B cell (primary cell): Measurements from ENCODE around the gene ID1. TPM values are rescaled to one million over a fixed set of nuclear protein-coding genes. Genes with fewer than 3 reads are reported as not detected.

Experiments
- ATAC-seq: fragments of 200-7000 bp; cut with Tn5 transposase; one replicate; pipeline ENCODE4 v1.10.0; 2021; ENCODE audit warnings: low read depth, mild to moderate bottlenecking, moderate number of reproducible peaks, moderate library complexity
- CTCF ChIA-PET: fragments of 350-600 bp; sonication (Branson Sonifier 250); formaldehyde crosslinking; loops from one replicate; lab custom pipeline; 2021; ENCODE audit warnings: antibody characterized with exemption, inconsistent platforms; lab: Charles Lee
- POLR2A ChIA-PET: fragments of 350-600 bp; sonication (Branson Sonifier 250); formaldehyde crosslinking; loops from one replicate; lab custom pipeline; 2021; ENCODE audit warnings: antibody characterized with exemption; lab: Charles Lee
- DNase-seq: peaks from one replicate; pipeline ENCODE4 v3.0.0; 2013
- H2AFZ ChIP-seq: 2 replicates; pipeline ENCODE4 v1.6.1; 2012; ENCODE audit warnings: mild to moderate bottlenecking, low read depth, low read length; ENCODE audit not compliant: insufficient read depth, poor library complexity, severe bottlenecking
- H3K27ac ChIP-seq, 2 donors: 1 replicate in 1 of 2; 2 replicates in 1 of 2; pipeline ENCODE4 v1.5.1; 2012 to 2013; ENCODE audit warnings: low read length in 2 of 2, mild to moderate bottlenecking in 2 of 2, moderate library complexity in 1 of 2
- H3K27me3 ChIP-seq, 4 experiments: fragments of 200-600 bp in 1 of 4; sonication (generic) in 1 of 4; replicated peaks in 1 of 4; 1 replicate in 2 of 4; 2 replicates in 2 of 4; pipeline versions ENCODE4 v1.6.1 to v1.7.0; 2013 to 2016; ENCODE audit warnings: low read length in 3 of 4, mild to moderate bottlenecking in 2 of 4, mixed read lengths in 1 of 4, moderate library complexity in 1 of 4; ENCODE audit not compliant: insufficient read depth in 4 of 4, control insufficient read depth in 3 of 4; ENCODE audit errors: control extremely low read depth in 1 of 4
- H3K36me3 ChIP-seq, 2 experiments: replicated peaks in 1 of 2; 1 replicate in 1 of 2; 2 replicates in 1 of 2; pipeline versions ENCODE4 v1.6.1 to v1.7.1; 2013; ENCODE audit warnings: low read length in 1 of 2; ENCODE audit not compliant: insufficient read depth in 2 of 2, control insufficient read depth in 1 of 2; ENCODE audit errors: control extremely low read depth in 1 of 2, extremely low read depth in 1 of 2
- H3K4me1 ChIP-seq, 2 donors: fragments of 200-600 bp in 1 of 2; sonication (generic) in 1 of 2; 1 replicate in 1 of 2; 2 replicates in 1 of 2; pipeline versions ENCODE4 v1.5.1 to v1.6.1; 2013 to 2017; ENCODE audit warnings: low read length in 2 of 2; ENCODE audit not compliant: control insufficient read depth in 2 of 2, insufficient read depth in 2 of 2
- H3K4me2 ChIP-seq: replicated peaks from 2 replicates; pipeline ENCODE3; 2012; ENCODE audit warnings: mild to moderate bottlenecking, low read depth, low read length; ENCODE audit not compliant: poor library complexity, severe bottlenecking
- H3K4me3 ChIP-seq, 5 experiments: fragments of 200-600 bp in 1 of 5; sonication (generic) in 1 of 5; 1 replicate in 3 of 5; 2 replicates in 2 of 5; pipeline versions ENCODE4 v1.5.1 to v1.7.0; 2011 to 2016; ENCODE audit warnings: low read length in 4 of 5, mild to moderate bottlenecking in 4 of 5, low read depth in 2 of 5, control low read depth in 1 of 5, moderate library complexity in 1 of 5; ENCODE audit not compliant: insufficient read depth in 1 of 5; ENCODE audit errors: control extremely low read depth in 1 of 5, extremely low read depth in 1 of 5
- H3K79me2 ChIP-seq: fragments of 200-600 bp; sonication (generic); one replicate; pipeline ENCODE4 v1.6.0; 2016; ENCODE audit warnings: low read length; ENCODE audit not compliant: control insufficient read depth, insufficient read depth
- H3K9ac ChIP-seq: fragments of 200-600 bp; sonication (generic); 2 replicates; pipeline ENCODE4 v1.6.1; 2017; ENCODE audit warnings: mild to moderate bottlenecking, low read length, moderate library complexity
- H3K9me3 ChIP-seq, 3 donors: one replicate each; pipeline versions ENCODE4 v1.6.1 to v1.7.1; 2013; ENCODE audit warnings: low read length in 2 of 3; ENCODE audit not compliant: control insufficient read depth in 2 of 3, insufficient read depth in 1 of 3; ENCODE audit errors: control extremely low read depth in 1 of 3
- H4K20me1 ChIP-seq: 2 replicates; pipeline ENCODE4 v1.6.0; 2012; ENCODE audit warnings: mild to moderate bottlenecking, low read length; ENCODE audit not compliant: insufficient read depth, control insufficient read depth, poor library complexity, severe bottlenecking
- H3K27ac Mint-ChIP-seq: one replicate; pipeline ENCODE4 v1.8.0; 2021; ENCODE audit warnings: mixed read lengths
- H3K27me3 Mint-ChIP-seq: one replicate; pipeline ENCODE4 v1.8.0; 2021; ENCODE audit warnings: mixed read lengths
- H3K4me1 Mint-ChIP-seq: one replicate; pipeline ENCODE4 v1.8.0; 2021; ENCODE audit warnings: mixed read lengths
- H3K4me3 Mint-ChIP-seq: one replicate; pipeline ENCODE4 v1.8.0; 2021; ENCODE audit warnings: mixed read lengths
- H3K9me3 Mint-ChIP-seq: one replicate; pipeline ENCODE4 v1.8.0; 2022; ENCODE audit warnings: mixed read lengths; ENCODE audit not compliant: insufficient read depth
- EZH2 ChIP-seq: IDR thresholded peaks from 2 replicates; pipeline ENCODE4 v1.6.1; 2012; ENCODE audit warnings: borderline replicate concordance, low read depth, mild to moderate bottlenecking, moderate library complexity, low read length; ENCODE audit not compliant: insufficient read depth, poor library complexity, severe bottlenecking
- WGBS: methylation state at CpG from one replicate; pipeline ENCODE4 v1.1.5; 2013; ENCODE audit warnings: missing lambda C conversion rate; ENCODE audit not compliant: insufficient coverage; 5-methylcytosine and 5-hydroxymethylcytosine counted together
- intact Hi-C: fragments of 100-400 bp; cut with micrococcal nuclease; formaldehyde crosslinking; loops from one replicate; pipeline ENCODE4 v1.10.0; 2022
- polyA plus RNA-seq: library from polyadenylated mRNA; depleted of rRNA; stranded (reverse); fragments of >200 nt; gene quantifications from 2 replicates; pipeline ENCODE4 v1.2.3, GENCODE V29; 2012
- total RNA-seq, 2 donors: library from RNA; stranded (reverse); fragments of 120-200 nt in 1 of 2; gene quantifications; 1 replicate in 1 of 2; 2 replicates in 1 of 2; pipeline versions ENCODE4 v1.2.3 to v1.2.4, GENCODE V29; 2013 to 2022
- TF ChIP-seq, protein P1 (sequence below): fragments of 200-600 bp; IDR thresholded peaks from one replicate; pipeline ENCODE4 v1.8.0; 2022; ENCODE audit warnings: antibody characterized with exemption, mild to moderate bottlenecking

ID1 gene
- total and polyA plus RNA-seq, 2 donors (not counting 1 experiment from before 2014, with no cell fraction given): 4.4 to 68.2 TPM

DNA sequence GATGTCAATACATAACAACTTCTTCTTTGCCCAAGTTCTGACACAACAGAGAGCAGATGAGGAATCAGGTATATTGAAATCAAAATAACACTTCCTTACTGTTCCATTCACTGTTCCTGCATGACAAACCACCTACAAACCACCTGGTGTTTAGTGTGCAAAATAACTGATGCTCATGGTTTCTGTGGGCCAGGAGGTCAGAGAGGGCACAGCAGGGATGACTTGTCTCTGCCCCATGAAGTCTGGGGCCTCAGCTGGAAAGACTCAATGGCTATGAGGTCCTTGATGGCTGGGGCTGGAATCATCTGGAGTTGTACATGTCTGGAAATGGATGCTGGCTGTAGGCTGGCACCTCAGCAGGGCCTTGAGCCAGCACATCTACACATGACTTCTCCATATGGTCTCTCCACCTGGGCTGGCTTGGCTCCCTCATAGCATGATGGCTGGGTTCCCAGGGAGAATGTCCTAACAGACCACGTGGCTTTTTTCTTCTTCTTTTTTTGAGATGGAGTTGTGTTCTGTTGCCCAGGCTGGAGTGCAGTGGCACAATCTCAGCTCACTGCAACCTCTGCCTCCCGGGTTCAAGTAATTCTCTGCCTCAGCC is 25.2 kb downstream of the ID1 start:
- Histone ChIP-seq H3K36me3 (no peaks in the 10 kb centered on the region), H3K9ac (no peak overlapping the region), H3K4me3 (no peak overlapping the region), H3K27ac (no peak overlapping the region), H2AFZ (no peak overlapping the region), H3K79me2 (no peaks in the 10 kb centered on the region), H3K4me2 (no peak overlapping the region), H3K27me3 (no peaks in the 10 kb centered on the region), H3K4me1 (no peaks in the 10 kb centered on the region), H3K9me3 (no peaks in the 10 kb centered on the region), H4K20me1 (no peaks in the 10 kb centered on the region)
- 20% methylated on average over 1 of the region's 2 CpGs for WGBS
- peaks cover 4% of the 10 kb centered on the region for H3K4me1 Mint-ChIP-seq
- ChIA-PET POLR2A (no interaction called here), CTCF (interaction anchor here (1.0 kb wide), 1 partner anchor 18 kb away, joined by 6 read pairs; no protein-coding TSS in a partner anchor)
- DNase-seq: no peak
- intact Hi-C loops: no loop called here
- TF ChIP-seq, protein P1, sequence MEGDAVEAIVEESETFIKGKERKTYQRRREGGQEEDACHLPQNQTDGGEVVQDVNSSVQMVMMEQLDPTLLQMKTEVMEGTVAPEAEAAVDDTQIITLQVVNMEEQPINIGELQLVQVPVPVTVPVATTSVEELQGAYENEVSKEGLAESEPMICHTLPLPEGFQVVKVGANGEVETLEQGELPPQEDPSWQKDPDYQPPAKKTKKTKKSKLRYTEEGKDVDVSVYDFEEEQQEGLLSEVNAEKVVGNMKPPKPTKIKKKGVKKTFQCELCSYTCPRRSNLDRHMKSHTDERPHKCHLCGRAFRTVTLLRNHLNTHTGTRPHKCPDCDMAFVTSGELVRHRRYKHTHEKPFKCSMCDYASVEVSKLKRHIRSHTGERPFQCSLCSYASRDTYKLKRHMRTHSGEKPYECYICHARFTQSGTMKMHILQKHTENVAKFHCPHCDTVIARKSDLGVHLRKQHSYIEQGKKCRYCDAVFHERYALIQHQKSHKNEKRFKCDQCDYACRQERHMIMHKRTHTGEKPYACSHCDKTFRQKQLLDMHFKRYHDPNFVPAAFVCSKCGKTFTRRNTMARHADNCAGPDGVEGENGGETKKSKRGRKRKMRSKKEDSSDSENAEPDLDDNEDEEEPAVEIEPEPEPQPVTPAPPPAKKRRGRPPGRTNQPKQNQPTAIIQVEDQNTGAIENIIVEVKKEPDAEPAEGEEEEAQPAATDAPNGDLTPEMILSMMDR: no peak
- TF ChIP-seq EZH2: no peak
- no peaks in the 10 kb centered on the region for H3K27me3 Mint-ChIP-seq
- no peak for ATAC-seq
- no peaks in the 10 kb centered on the region for H3K9me3 Mint-ChIP-seq
- H3K4me3 Mint-ChIP-seq: no peak overlapping the region
- H3K27ac Mint-ChIP-seq: no peak overlapping the region

DNA sequence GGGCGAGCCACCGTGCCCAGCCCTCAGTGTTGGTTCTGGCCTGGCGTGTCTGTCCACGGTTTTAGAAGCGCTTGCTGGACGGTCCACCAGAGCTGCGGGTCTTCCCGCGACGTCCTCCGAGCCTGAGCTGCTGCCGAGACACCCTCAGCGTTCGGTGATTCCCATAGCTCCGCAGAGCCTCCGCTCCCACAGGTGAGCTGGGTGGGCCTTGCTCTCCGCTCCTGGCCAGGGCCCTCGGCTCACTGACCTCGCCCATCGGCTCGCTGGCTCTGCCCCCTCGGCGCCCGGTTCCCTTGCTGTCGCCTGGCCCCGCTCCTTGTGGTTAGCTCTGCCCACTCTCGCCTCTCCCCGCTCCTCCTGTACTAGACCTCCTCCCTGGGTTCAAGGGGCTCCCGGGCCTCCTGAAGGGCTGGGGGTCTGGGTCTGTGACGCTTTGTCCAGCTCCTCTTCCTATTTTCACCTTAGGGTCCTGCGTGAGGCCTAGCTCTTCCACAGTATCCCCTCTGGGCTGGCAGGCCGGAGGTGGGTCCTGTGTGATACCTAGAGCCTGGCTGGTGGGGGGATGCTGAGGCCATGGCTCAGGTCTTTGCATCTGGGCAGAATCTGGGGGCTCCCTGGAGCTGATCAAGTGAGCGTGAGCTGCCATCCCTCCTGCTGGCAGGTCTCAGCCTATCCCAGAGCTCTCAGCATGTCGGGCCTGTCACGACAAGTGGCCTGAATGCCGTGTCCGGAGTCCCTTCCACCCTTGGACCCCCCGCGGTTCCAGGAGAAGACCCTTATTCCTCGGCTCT is 27.7 kb downstream of the ID1 start:
- CTCF ChIA-PET: interaction anchor here (0.7 to 3.5 kb wide), 9 partner anchors 9 to 95 kb away, joined by 3 to 15 read pairs (median 3); no protein-coding TSS in a partner anchor

More for the DNA sequence above, 27.7 kb downstream of the ID1 start:
- H3K4me3 Mint-ChIP-seq: no peak overlapping the region
- no peaks in the 10 kb centered on the region for H3K4me1 ChIP-seq
- H2AFZ ChIP-seq: no peak overlapping the region
- POLR2A ChIA-PET: interaction anchor here (0.9 kb wide), 1 partner anchor 91 kb away, joined by 5 read pairs; no protein-coding TSS in a partner anchor
- H3K4me3 ChIP-seq: no peak overlapping the region
- H3K4me1 Mint-ChIP-seq: peaks cover 4% of the 10 kb centered on the region
- no peaks in the 10 kb centered on the region for H4K20me1 ChIP-seq
- no peak for TF ChIP-seq EZH2
- TF ChIP-seq, protein P1: no peak
- no peak overlapping the region for H3K27ac Mint-ChIP-seq
- H3K79me2 ChIP-seq: no peaks in the 10 kb centered on the region
- 96% methylated on average over 36 of the region's 40 CpGs for WGBS
- DNase-seq (no peak), ATAC-seq (no peak)
- no peak overlapping the region for H3K9ac ChIP-seq
- no peaks in the 10 kb centered on the region for H3K27me3 ChIP-seq
- H3K27me3 Mint-ChIP-seq: no peaks in the 10 kb centered on the region
- H3K9me3 Mint-ChIP-seq: no peaks in the 10 kb centered on the region
- H3K4me2 ChIP-seq: no peak overlapping the region
- H3K36me3 ChIP-seq: no peaks in the 10 kb centered on the region
- H3K27ac ChIP-seq: no peak overlapping the region
- H3K9me3 ChIP-seq: no peaks in the 10 kb centered on the region
- intact Hi-C loops: no loop called here
